Loucy (cell line): ENCODE data around the gene TNS3.
"Not testable (repeated sequence)": the region's sequence is repeated elsewhere in the genome, so short reads cannot be mapped to it uniquely, and the experiment has no call there.

Experiments used
- H2AFZ ChIP-seq: fragments of 200-600 bp; sonication (generic); 2 replicates; pipeline ENCODE4 v1.6.0; 2016; ENCODE audit warnings: antibody characterized with exemption, mild to moderate bottlenecking, low read length, moderate library complexity
- H3F3A ChIP-seq: fragments of 200-600 bp; 2 replicates; pipeline ENCODE4 v1.6.0; 2016; ENCODE audit warnings: antibody characterized with exemption, low read depth, mild to moderate bottlenecking
- H3K27me3 ChIP-seq: fragments of 200-600 bp; sonication (generic); 2 replicates; pipeline ENCODE4 v1.6.1; 2014; ENCODE audit warnings: low read length, mild to moderate bottlenecking; ENCODE audit not compliant: insufficient read depth, poor library complexity, severe bottlenecking
- H3K36me3 ChIP-seq: fragments of 200-600 bp; sonication (generic); 2 replicates; pipeline ENCODE4 v1.6.1; 2016; ENCODE audit warnings: low read length; ENCODE audit not compliant: insufficient read depth
- H3K4me1 ChIP-seq: fragments of 200-600 bp; sonication (generic); 2 replicates; pipeline ENCODE4 v1.5.1; 2014; ENCODE audit warnings: low read length, mild to moderate bottlenecking; ENCODE audit not compliant: insufficient read depth, poor library complexity, severe bottlenecking
- H3K4me2 ChIP-seq: fragments of 200-600 bp; sonication (generic); 2 replicates; pipeline ENCODE4 v1.6.0; 2014; ENCODE audit warnings: antibody characterized with exemption, low read length, low read depth, mild to moderate bottlenecking; ENCODE audit not compliant: poor library complexity, severe bottlenecking
- H3K4me3 ChIP-seq: fragments of 200-600 bp; sonication (generic); 2 replicates; pipeline ENCODE4 v1.5.1; 2014; ENCODE audit warnings: low read length, mild to moderate bottlenecking, mixed read lengths; ENCODE audit not compliant: poor library complexity, severe bottlenecking
- H3K79me2 ChIP-seq: fragments of 200-600 bp; sonication (generic); 2 replicates; pipeline ENCODE4 v1.6.1; 2014; ENCODE audit warnings: low read length; ENCODE audit not compliant: insufficient read depth
- H3K9ac ChIP-seq: fragments of 200-600 bp; sonication (generic); 2 replicates; pipeline ENCODE4 v1.6.0; 2014; ENCODE audit warnings: mild to moderate bottlenecking, low read depth, low read length, moderate library complexity; ENCODE audit not compliant: poor library complexity, severe bottlenecking
- H3K9me2 ChIP-seq: fragments of 200-600 bp; sonication (generic); replicated peaks from 2 replicates; pipeline ENCODE4 v1.6.1; 2016; ENCODE audit warnings: low read depth, low read length, mixed read lengths
- H3K9me3 ChIP-seq: fragments of 200-600 bp; sonication (generic); 2 replicates; pipeline ENCODE4 v1.6.1; 2014; ENCODE audit warnings: mild to moderate bottlenecking, antibody characterized with exemption, low read length, low read depth; ENCODE audit not compliant: insufficient read depth
- H4K20me1 ChIP-seq: fragments of 200-600 bp; sonication (generic); 2 replicates; pipeline ENCODE4 v1.6.0; 2014; ENCODE audit warnings: antibody characterized with exemption, low read length, mild to moderate bottlenecking; ENCODE audit not compliant: insufficient read depth, poor library complexity, severe bottlenecking
- CTCF ChIP-seq: fragments of 200-600 bp; sonication (generic); conservative IDR thresholded peaks from 2 replicates; pipeline ENCODE4 v1.5.1; 2014; ENCODE audit warnings: mild to moderate bottlenecking, antibody characterized with exemption, low read length
- EZH2phosphoT487 ChIP-seq: fragments of 200-600 bp; IDR thresholded peaks from 2 replicates; pipeline ENCODE4 v1.6.1; 2018; ENCODE audit warnings: antibody characterized with exemption, mild to moderate bottlenecking, moderate library complexity, borderline replicate concordance

Gene TNS3

GRCh38 chr7:47470567-47471357 is 111.1 kb downstream of the TNS3 start:
- H3K9me2 ChIP-seq = no peaks in the 10 kb centered on the region
- no peaks in the 10 kb centered on the region for H3K36me3 ChIP-seq
- H3K27me3 ChIP-seq = no peaks in the 10 kb centered on the region
- no peak overlapping the region for H2AFZ ChIP-seq
- H3K9ac ChIP-seq = no peak overlapping the region
- no peaks in the 10 kb centered on the region for H4K20me1 ChIP-seq
- H3K9me3 ChIP-seq = peaks cover 8% of the 10 kb centered on the region; the same call in 1 of the 2 replicates
- no peak overlapping the region for H3K4me3 ChIP-seq
- H3K4me1 ChIP-seq = no peaks in the 10 kb centered on the region
- no peak overlapping the region for H3K4me2 ChIP-seq
- TF ChIP-seq CTCF (no peak), EZH2phosphoT487 (no peak)
- no peaks in the 10 kb centered on the region for H3F3A ChIP-seq
- H3K79me2 ChIP-seq = no peaks in the 10 kb centered on the region

- not testable (repeated sequence) for H3K9ac ChIP-seq, H3K4me2 ChIP-seq, H3K9me3 ChIP-seq, H3K9me2 ChIP-seq, H3F3A ChIP-seq, H3K4me1 ChIP-seq, H4K20me1 ChIP-seq, H3K79me2 ChIP-seq, H3K27me3 ChIP-seq, H2AFZ ChIP-seq, H3K4me3 ChIP-seq, H3K36me3 ChIP-seq
Observed at GRCh38 chr7:47469846-47470245, 112.1 kb downstream of the TNS3 start.

- no peaks in the 10 kb centered on the region for H3K27me3 ChIP-seq
- H3K4me1 ChIP-seq = no peaks in the 10 kb centered on the region
- H4K20me1 ChIP-seq = no peaks in the 10 kb centered on the region
- H3K9me3 ChIP-seq = peaks cover 2% of the 10 kb centered on the region; the same call in 1 of the 2 replicates
- no peaks in the 10 kb centered on the region for H3K79me2 ChIP-seq
- no peak overlapping the region for H3K9ac ChIP-seq
- no peak overlapping the region for H2AFZ ChIP-seq
- H3F3A ChIP-seq = no peaks in the 10 kb centered on the region
- no peak overlapping the region for H3K4me3 ChIP-seq
- H3K36me3 ChIP-seq = no peaks in the 10 kb centered on the region
- H3K9me2 ChIP-seq = no peaks in the 10 kb centered on the region
- no peak overlapping the region for H3K4me2 ChIP-seq
- TF ChIP-seq CTCF = no peak
- TF ChIP-seq EZH2phosphoT487 = no peak
Observed at GRCh38 chr7:47466832-47467231, 115.1 kb downstream of the TNS3 start.

GRCh38 chr7:47465191-47465590 is 116.7 kb downstream of the TNS3 start:
- Histone ChIP-seq H3K4me2 (no peak overlapping the region), H3K36me3 (no peaks in the 10 kb centered on the region), H3K9me3 (peaks cover 2% of the 10 kb centered on the region; the same call in 1 of the 2 replicates), H3K4me1 (no peaks in the 10 kb centered on the region), H3K79me2 (no peaks in the 10 kb centered on the region), H3K4me3 (no peak overlapping the region), H3K9ac (no peak overlapping the region), H3K27me3 (no peaks in the 10 kb centered on the region), H3K9me2 (no peaks in the 10 kb centered on the region), H3F3A (no peaks in the 10 kb centered on the region), H4K20me1 (no peaks in the 10 kb centered on the region), H2AFZ (no peak overlapping the region)
- TF ChIP-seq CTCF (no peak), EZH2phosphoT487 (no peak)
